HG02571 (cell line): ENCODE measurements around the gene ZNF530.
A peak's percentile ranks its signal among the peaks of the same experiment; 100 is the strongest.

Experiments
- ATAC-seq: cut with Tn5 transposase; IDR thresholded peaks from one replicate; pipeline ENCODE4 v1.9.1; 2021; ENCODE audit warnings: mild to moderate bottlenecking, moderate library complexity; ENCODE audit not compliant: unreplicated experiment

The ZNF530 gene

GRCh38 chr19:57613941-57614743 is 14.5 kb downstream of the ZNF530 start, which contains the start of gene ZNF134:
Gene ZNF134, plus strand, starts transcription at chr19:57614242. Its CDS starts 5,227 bp downstream, at chr19:57619469.
- ATAC-seq, result peak; percentile 81

- no peak for ATAC-seq
These were observed 15.7 kb downstream of the ZNF530 start for GRCh38 chr19:57615346-57615745.

GRCh38 chr19:57620673-57621348 is 21.1 kb downstream of the ZNF530 start:
- no peak for ATAC-seq

GRCh38 chr19:57623091-57623490 is 23.4 kb downstream of the ZNF530 start:
- ATAC-seq, result no peak

DNA sequence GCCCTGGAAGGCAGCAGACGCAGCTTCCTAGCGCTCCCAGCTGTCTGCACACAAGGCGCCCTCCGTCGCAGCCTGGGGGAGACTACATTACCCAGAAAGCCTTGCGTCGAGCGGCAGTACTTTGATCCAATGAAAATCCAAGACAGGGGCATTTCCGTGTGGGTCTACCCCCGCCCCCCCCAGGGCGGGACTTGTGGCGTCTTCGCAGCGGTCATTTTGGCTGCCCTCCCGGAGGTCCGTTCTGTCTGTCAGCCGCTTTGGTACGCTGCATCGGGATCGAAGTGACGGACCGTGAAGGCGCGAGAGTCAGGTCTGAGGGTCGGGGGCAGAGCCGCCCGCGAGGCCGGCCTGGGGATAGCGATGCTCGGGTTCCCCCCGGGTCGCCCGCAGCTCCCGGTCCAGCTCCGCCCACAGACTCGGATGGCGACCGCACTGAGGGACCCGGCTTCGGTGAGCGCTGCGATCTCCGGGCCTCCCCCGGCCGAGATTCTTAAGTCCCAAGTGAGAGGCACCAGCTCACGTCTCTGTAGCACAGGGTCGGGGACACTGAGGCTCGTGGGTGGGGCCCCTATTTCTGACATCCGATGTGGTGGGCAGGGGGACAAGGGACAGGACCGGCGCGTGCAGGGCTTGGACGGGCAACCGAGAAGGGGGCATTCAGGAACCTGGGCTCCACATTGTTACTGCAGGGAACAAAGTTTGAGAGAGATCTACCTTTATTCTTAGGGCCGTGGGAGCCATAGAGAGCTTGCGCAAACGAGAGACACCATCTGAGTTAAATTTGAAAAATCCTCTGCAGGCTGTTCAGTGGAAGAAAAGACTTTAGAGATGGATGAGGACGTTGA is 33.5 kb downstream of the ZNF530 start, which contains the start of gene ZNF211:
Gene ZNF211, plus strand, starts transcription at position 182 of the 845 bp plus-strand sequence. Its CDS starts 179 bp downstream, at position 361.
- ATAC-seq, result peak; percentile 97

DNA sequence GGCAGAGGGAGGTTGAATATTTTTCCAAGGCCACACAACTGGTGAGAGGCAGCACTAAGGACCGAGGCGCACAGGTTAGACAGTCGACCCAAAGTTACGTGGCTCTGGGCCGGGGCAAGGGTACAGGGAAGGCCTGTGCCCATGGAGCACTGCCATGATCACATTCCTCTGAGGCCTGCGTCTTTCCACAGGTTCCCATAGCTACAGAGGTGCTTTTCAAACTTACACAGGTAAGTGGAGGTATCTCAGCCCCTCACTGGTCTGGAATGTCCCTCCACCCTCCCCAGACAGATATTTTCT is 34.1 kb downstream of the ZNF530 start:
- ATAC-seq, result no peak

DNA sequence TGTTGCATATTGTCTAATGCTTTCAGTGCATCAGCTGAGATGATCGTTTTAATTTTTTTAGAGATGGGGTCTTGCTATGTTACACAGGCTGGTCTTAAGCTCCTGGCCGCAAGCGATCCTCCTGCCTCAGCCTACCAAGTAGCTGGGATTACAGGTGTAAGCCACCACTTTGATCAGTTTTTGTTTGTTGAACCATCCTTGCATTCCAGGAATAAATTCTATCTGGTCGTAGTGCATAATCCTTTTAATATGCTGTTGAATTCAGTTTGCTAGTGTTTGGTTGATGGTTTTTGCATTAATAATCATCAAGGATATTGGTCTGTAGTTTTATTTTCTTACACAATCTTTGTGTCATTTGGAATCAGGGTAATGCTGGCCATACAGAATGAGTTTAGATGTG is 37.7 kb downstream of the ZNF530 start:
- no peak for ATAC-seq

DNA sequence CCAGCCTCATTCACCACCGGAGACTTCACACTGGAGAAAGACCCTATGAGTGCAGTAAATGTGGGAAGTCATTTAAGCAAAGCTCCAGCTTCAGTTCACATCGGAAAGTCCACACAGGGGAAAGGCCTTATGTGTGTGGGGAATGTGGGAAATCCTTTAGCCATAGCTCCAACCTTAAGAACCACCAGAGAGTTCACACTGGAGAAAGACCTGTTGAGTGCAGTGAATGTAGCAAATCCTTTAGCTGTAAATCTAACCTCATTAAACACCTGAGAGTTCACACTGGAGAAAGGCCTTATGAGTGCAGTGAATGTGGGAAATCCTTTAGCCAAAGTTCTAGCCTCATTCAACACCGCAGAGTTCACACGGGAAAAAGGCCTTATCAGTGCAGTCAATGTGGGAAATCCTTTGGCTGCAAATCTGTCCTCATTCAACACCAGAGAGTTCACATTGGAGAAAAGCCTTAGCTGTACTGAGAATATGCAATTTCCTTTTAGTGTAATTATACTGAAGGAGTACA is 42.1 kb downstream of the ZNF530 start:
- no peak for ATAC-seq

GRCh38 chr19:57642396-57643046 is 42.8 kb downstream of the ZNF530 start:
- ATAC-seq, result no peak

GRCh38 chr19:57643734-57644133 is 44.0 kb downstream of the ZNF530 start:
- ATAC-seq, result no peak

GRCh38 chr19:57648331-57649003 is 48.8 kb downstream of the ZNF530 start:
- ATAC-seq, result no peak

DNA sequence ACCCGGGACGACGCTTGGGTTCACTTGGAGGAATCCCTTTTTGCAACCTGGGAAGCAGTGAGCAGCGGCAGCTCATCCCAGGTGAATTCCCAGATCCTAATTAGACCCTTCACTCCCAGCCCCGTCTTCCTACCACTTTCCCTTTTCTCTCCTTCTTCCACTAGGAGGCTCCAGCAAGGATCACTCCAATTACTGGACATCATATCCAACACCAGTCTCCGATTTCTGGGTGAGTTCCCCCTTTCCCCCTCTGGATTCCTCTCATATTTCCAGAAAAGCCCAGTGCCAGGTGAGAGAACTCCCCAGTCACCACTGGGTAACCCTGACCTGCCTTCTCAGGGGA is 51.9 kb downstream of the ZNF530 start:
- ATAC-seq, result no peak

DNA sequence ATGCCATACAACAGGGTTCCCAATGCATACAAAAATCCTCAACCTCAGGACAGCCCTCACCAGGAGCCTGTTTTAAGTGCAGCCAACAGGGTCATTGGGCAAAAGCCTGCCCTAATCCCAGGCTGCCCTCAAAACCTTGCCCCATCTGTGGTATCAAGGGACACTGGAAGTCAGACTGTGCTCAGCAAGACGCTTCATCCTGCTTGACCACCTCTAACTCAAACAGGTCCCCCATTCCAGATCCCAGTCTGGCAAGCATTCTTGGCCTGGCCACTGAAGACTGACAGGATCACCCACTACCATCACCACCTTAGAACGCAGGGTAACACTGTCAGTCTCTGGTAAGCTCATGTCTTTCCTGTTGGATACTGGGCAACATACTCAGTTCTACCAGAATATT is 54.0 kb downstream of the ZNF530 start:
- no peak for ATAC-seq

- no peak for ATAC-seq
These were observed 55.8 kb downstream of the ZNF530 start for GRCh38 chr19:57655443-57655842.

- no peak for ATAC-seq
These were observed 56.7 kb downstream of the ZNF530 start for GRCh38 chr19:57656346-57656745.
